Measurements from ENCODE around the gene TWSG1.

DNA sequence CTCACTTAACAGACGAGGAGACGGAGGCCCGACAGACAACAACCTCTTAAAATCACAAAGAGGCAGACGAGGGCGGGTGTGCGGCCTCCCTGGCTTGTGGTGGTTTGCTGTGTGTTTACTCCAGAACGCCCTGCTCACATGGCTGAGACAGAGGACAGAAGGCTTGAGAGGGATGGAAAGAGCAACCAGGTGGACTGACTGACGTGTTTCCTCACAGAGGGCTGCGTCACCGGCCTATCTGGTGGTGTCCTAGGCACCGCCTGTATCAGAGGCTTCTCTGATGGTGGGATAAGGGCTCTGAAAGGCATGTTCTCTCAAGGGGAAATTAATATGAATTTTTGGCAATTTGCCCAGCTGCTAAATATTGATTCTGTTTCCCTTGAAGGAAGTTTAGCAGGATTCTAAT is 93.7 kb downstream of the TWSG1 start:
- TF ChIP-seq ZSCAN20 (CRISPR knock-in tag; IDR thresholded peaks at IDR 0.05) (no peak), HOXA7 (CRISPR knock-in tag; IDR thresholded peaks at IDR 0.05) (no peak), RAD21 (conservative IDR thresholded peaks at IDR 0.05 in 1 of 2, IDR thresholded peaks at IDR 0.05 in 1 of 2) (no peak), POLR2A (IDR thresholded peaks at IDR 0.05; ENCODE audit: low read length) (no peak)
- TF ChIP-seq, protein P1, sequence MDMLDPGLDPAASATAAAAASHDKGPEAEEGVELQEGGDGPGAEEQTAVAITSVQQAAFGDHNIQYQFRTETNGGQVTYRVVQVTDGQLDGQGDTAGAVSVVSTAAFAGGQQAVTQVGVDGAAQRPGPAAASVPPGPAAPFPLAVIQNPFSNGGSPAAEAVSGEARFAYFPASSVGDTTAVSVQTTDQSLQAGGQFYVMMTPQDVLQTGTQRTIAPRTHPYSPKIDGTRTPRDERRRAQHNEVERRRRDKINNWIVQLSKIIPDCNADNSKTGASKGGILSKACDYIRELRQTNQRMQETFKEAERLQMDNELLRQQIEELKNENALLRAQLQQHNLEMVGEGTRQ (IDR thresholded peaks at IDR 0.05), result no peak
- TF ChIP-seq, protein P2, sequence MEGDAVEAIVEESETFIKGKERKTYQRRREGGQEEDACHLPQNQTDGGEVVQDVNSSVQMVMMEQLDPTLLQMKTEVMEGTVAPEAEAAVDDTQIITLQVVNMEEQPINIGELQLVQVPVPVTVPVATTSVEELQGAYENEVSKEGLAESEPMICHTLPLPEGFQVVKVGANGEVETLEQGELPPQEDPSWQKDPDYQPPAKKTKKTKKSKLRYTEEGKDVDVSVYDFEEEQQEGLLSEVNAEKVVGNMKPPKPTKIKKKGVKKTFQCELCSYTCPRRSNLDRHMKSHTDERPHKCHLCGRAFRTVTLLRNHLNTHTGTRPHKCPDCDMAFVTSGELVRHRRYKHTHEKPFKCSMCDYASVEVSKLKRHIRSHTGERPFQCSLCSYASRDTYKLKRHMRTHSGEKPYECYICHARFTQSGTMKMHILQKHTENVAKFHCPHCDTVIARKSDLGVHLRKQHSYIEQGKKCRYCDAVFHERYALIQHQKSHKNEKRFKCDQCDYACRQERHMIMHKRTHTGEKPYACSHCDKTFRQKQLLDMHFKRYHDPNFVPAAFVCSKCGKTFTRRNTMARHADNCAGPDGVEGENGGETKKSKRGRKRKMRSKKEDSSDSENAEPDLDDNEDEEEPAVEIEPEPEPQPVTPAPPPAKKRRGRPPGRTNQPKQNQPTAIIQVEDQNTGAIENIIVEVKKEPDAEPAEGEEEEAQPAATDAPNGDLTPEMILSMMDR (IDR thresholded peaks at IDR 0.05), result no peak
- TF ChIP-seq, protein P3, sequence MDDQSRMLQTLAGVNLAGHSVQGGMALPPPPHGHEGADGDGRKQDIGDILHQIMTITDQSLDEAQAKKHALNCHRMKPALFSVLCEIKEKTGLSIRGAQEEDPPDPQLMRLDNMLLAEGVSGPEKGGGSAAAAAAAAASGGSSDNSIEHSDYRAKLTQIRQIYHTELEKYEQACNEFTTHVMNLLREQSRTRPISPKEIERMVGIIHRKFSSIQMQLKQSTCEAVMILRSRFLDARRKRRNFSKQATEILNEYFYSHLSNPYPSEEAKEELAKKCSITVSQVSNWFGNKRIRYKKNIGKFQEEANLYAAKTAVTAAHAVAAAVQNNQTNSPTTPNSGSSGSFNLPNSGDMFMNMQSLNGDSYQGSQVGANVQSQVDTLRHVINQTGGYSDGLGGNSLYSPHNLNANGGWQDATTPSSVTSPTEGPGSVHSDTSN (IDR thresholded peaks at IDR 0.05), result no peak
- TF ChIP-seq, protein P4, sequence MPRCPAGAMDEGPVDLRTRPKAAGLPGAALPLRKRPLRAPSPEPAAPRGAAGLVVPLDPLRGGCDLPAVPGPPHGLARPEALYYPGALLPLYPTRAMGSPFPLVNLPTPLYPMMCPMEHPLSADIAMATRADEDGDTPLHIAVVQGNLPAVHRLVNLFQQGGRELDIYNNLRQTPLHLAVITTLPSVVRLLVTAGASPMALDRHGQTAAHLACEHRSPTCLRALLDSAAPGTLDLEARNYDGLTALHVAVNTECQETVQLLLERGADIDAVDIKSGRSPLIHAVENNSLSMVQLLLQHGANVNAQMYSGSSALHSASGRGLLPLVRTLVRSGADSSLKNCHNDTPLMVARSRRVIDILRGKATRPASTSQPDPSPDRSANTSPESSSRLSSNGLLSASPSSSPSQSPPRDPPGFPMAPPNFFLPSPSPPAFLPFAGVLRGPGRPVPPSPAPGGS (IDR thresholded peaks at IDR 0.05), result no peak
